Measurements from ENCODE around the gene ACTR8. TPM values are rescaled to one million over a fixed set of nuclear protein-coding genes. Genes with fewer than 3 reads are reported as not detected.

Gene ACTR8
- total and polyA plus RNA-seq, 2 of the 13 experiments (the other 11 are each of a cell fraction or from before 2014, with no cell fraction given): 15.5 to 29.0 TPM

DNA sequence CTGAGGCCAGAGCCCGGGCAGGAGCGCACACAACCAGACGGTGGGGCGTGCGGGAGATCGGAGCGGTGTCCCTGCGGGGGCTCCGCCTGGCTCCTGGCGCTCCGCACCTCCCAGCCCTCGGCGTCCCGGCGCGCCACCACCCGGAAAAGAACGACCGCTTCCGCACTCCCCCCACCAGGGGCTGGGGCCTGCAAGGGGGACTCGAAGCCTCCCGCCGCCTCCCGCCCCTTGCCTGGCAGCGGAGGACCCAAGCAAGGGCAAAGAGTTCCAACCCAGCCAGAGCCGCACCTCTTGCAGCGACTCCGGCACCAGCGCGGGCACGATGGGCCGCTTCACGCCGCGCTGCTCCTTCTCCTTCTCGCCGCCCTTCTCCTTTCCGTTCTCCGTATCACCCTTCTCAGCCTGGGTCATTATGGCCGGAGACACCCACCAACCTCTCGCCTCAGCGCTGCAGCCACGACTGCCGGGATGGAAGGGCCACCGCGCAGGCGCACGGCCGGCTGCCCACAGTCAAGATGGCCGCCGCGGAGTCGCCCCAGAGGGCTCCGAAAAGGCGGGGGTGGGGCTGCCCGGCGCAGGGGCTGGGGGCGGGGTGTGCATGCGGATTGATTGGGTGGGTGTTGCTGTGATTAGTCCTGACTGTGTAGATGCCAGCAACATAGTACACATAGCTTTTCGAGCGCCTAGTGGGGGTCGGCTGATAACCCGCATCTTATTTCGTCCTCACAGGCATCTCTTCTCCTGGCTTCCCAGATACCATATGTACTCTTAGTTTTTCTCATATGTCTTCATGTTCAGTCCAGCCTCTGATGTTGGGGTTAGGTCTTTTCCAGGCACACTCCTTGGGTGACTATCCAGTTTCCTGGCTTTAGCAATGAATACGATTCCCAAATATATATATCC is at the start of gene ACTR8 (continued):
- TF ChIP-seq, protein P1, sequence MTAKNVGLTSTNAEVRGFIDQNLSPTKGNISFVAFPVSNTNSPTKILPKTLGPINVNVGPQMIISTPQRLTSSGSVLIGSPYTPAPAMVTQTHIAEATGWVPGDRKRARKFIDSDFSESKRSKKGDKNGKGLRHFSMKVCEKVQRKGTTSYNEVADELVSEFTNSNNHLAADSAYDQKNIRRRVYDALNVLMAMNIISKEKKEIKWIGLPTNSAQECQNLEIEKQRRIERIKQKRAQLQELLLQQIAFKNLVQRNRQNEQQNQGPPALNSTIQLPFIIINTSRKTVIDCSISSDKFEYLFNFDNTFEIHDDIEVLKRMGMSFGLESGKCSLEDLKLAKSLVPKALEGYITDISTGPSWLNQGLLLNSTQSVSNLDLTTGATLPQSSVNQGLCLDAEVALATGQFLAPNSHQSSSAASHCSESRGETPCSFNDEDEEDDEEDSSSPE (CRISPR knock-in tag; IDR thresholded peaks at IDR 0.05): peak; percentile 56
- TF ChIP-seq GABPA (IDR thresholded peaks at IDR 0.05; ENCODE audit: low read depth, low read length): peak; percentile 57
- TF ChIP-seq GABPA (CRISPR knock-in tag; IDR thresholded peaks at IDR 0.05; ENCODE audit: low read depth): peak; percentile 82
- TF ChIP-seq MYNN (CRISPR knock-in tag; IDR thresholded peaks at IDR 0.05; ENCODE audit: low read depth): no peak
- TF ChIP-seq, protein P2, sequence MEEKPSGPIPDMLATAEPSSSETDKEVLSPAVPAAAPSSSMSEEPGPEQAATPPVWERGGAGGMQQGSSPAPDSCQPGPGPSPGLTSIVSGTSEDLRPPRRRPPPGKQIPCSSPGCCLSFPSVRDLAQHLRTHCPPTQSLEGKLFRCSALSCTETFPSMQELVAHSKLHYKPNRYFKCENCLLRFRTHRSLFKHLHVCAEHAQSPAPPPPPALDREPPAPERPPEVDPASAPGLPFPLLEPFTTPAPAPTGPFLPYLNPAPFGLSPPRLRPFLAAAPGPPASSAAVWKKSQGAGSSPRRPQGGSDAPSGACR (CRISPR knock-in tag; IDR thresholded peaks at IDR 0.05): 0 out of 2 replicates have a peak, but pooled peaks have one; percentile 47
- TF ChIP-seq, protein P3, sequence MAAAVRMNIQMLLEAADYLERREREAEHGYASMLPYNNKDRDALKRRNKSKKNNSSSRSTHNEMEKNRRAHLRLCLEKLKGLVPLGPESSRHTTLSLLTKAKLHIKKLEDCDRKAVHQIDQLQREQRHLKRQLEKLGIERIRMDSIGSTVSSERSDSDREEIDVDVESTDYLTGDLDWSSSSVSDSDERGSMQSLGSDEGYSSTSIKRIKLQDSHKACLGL (CRISPR knock-in tag; IDR thresholded peaks at IDR 0.05): peak; percentile 77
- peak in 1 of 2 experiments; percentile 54; a peak in 1 of 4 replicates for TF ChIP-seq KLF16 (CRISPR knock-in tag; IDR thresholded peaks at IDR 0.05)
- no peak for TF ChIP-seq TOE1 (CRISPR knock-in tag; IDR thresholded peaks at IDR 0.05)
- TF ChIP-seq, protein P4, sequence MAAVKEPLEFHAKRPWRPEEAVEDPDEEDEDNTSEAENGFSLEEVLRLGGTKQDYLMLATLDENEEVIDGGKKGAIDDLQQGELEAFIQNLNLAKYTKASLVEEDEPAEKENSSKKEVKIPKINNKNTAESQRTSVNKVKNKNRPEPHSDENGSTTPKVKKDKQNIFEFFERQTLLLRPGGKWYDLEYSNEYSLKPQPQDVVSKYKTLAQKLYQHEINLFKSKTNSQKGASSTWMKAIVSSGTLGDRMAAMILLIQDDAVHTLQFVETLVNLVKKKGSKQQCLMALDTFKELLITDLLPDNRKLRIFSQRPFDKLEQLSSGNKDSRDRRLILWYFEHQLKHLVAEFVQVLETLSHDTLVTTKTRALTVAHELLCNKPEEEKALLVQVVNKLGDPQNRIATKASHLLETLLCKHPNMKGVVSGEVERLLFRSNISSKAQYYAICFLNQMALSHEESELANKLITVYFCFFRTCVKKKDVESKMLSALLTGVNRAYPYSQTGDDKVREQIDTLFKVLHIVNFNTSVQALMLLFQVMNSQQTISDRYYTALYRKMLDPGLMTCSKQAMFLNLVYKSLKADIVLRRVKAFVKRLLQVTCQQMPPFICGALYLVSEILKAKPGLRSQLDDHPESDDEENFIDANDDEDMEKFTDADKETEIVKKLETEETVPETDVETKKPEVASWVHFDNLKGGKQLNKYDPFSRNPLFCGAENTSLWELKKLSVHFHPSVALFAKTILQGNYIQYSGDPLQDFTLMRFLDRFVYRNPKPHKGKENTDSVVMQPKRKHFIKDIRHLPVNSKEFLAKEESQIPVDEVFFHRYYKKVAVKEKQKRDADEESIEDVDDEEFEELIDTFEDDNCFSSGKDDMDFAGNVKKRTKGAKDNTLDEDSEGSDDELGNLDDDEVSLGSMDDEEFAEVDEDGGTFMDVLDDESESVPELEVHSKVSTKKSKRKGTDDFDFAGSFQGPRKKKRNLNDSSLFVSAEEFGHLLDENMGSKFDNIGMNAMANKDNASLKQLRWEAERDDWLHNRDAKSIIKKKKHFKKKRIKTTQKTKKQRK (IDR thresholded peaks at IDR 0.05; ENCODE audit: low read length): no peak
- no peak for TF ChIP-seq NR3C1 (CRISPR knock-in tag; IDR thresholded peaks at IDR 0.05)
- TF ChIP-seq, protein P5, sequence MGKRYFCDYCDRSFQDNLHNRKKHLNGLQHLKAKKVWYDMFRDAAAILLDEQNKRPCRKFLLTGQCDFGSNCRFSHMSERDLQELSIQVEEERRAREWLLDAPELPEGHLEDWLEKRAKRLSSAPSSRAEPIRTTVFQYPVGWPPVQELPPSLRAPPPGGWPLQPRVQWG (CRISPR knock-in tag; IDR thresholded peaks at IDR 0.05; ENCODE audit: borderline replicate concordance, low read depth): no peak
- TF ChIP-seq RXRA (CRISPR knock-in tag; IDR thresholded peaks at IDR 0.05): peak; percentile 77
- TF ChIP-seq ZBTB42 (CRISPR knock-in tag; IDR thresholded peaks at IDR 0.05): peak; percentile 55; the same call in 1 of the 2 replicates
- no peak for TF ChIP-seq ATRX (CRISPR knock-in tag; IDR thresholded peaks at IDR 0.05; ENCODE audit: borderline replicate concordance)
- no peak for TF ChIP-seq SYNCRIP (IDR thresholded peaks at IDR 0.05; ENCODE audit: insufficient read depth, low read depth, low read length)
- no peak for TF ChIP-seq ZNF549 (CRISPR knock-in tag; IDR thresholded peaks at IDR 0.05)
- no peak for TF ChIP-seq FOXM1 (CRISPR knock-in tag; IDR thresholded peaks at IDR 0.05)
- TF ChIP-seq ELF4 (CRISPR knock-in tag; IDR thresholded peaks at IDR 0.05; ENCODE audit: borderline replicate concordance): peak; percentile 91

Measured in HepG2 (cell line).